HCT116 (cell line): Measurements from ENCODE around the gene HK1. TPM values are rescaled to one million over a fixed set of nuclear protein-coding genes. Genes with fewer than 3 reads are reported as not detected.

Source experiments
- ATAC-seq: fragments of 200-7000 bp; cut with Tn5 transposase; 2 replicates; pipeline ENCODE4 v1.9.1; 2020; ENCODE audit warnings: mild to moderate bottlenecking, moderate library complexity
- BruUV-seq: library from RNA; stranded (reverse); fragments of 400-500 nt; replicated peaks from 2 replicates; lab custom pipeline; 2021; lab: Mats Ljungman, UMichigan
- CTCF ChIA-PET: fragments of 300-600 bp; sonication (Branson Sonifier 250); formaldehyde crosslinking; loops from one replicate; lab custom pipeline; 2021; ENCODE audit warnings: antibody characterized with exemption; lab: Charles Lee
- POLR2A ChIA-PET: fragments of 300-600, 350-600 bp; sonication (Branson Sonifier 250); formaldehyde crosslinking; loops from one replicate; lab custom pipeline; 2021; ENCODE audit warnings: antibody characterized with exemption; lab: Charles Lee
- RAD21 ChIA-PET, 2 experiments: fragments of 300-600 bp; sonication (Branson Sonifier 250); formaldehyde crosslinking; loops; one replicate each; lab custom pipeline; 2023; ENCODE audit warnings: low total read pairs in 2 of 2; ENCODE audit not compliant: uncharacterized antibody in 2 of 2, unreplicated experiment in 2 of 2, low non-redundant PET in 1 of 2; lab: Charles Lee
- DNase-seq: peaks from one replicate; pipeline ENCODE4 v3.0.0-alpha.2; 2010; ENCODE audit warnings: low read depth, low spot score
- H2AFZ ChIP-seq: fragments of 200-600 bp; shearing (Covaris generic), sonication (generic); 2 replicates; pipeline ENCODE4 v1.6.1; 2017; ENCODE audit warnings: low read depth, mixed run types, mixed read lengths, antibody characterized with exemption, low read length; ENCODE audit not compliant: poor library complexity, severe bottlenecking
- H3K27ac ChIP-seq: 2 replicates; pipeline ENCODE4 v1.5.1; 2012; ENCODE audit warnings: low read depth, low read length
- H3K27me3 ChIP-seq: fragments of 200-600 bp; sonication (generic); 2 replicates; pipeline ENCODE4 v1.6.1; 2016; ENCODE audit warnings: mixed run types, low read length, mixed read lengths; ENCODE audit not compliant: insufficient read depth
- H3K36me3 ChIP-seq, 2 experiments: fragments of 200-500 bp in 1 of 2; fragments of 200-600 bp in 1 of 2; sonication (Bioruptor generic) in 1 of 2; sonication (generic) in 1 of 2; 2 replicates each; pipeline versions ENCODE4 v1.5.1 to v1.6.1; 2014 to 2016; ENCODE audit warnings: low read length in 2 of 2, inconsistent platforms in 1 of 2, mixed read lengths in 1 of 2, mixed run types in 1 of 2; ENCODE audit not compliant: insufficient read depth in 2 of 2, control insufficient read depth in 1 of 2
- H3K4me1 ChIP-seq, 2 experiments: fragments of 200-600 bp in 1 of 2; sonication (generic) in 1 of 2; 2 replicates each; pipeline versions ENCODE4 v1.5.1 to v1.6.1; 2012 to 2017; ENCODE audit warnings: low read length in 2 of 2, inconsistent platforms in 1 of 2, mild to moderate bottlenecking in 1 of 2, mixed read lengths in 1 of 2, mixed run types in 1 of 2, moderate library complexity in 1 of 2; ENCODE audit not compliant: insufficient read depth in 2 of 2, control insufficient read depth in 1 of 2
- H3K4me2 ChIP-seq: fragments of 200-600 bp; sonication (generic); 2 replicates; pipeline ENCODE4 v1.6.1; 2017; ENCODE audit warnings: mixed run types, low read length, mixed read lengths
- H3K4me3 ChIP-seq, 2 experiments: fragments of 200-600 bp in 1 of 2; sonication (generic) in 1 of 2; replicated peaks in 1 of 2; 2 replicates each; pipeline ENCODE4 v1.5.1; 2011 to 2016; ENCODE audit warnings: low read length in 2 of 2, control low read depth in 1 of 2, low read depth in 1 of 2, mild to moderate bottlenecking in 1 of 2, mixed read lengths in 1 of 2, mixed run types in 1 of 2
- H3K79me2 ChIP-seq: fragments of 200-600 bp; sonication (generic); 2 replicates; pipeline ENCODE4 v1.6.1; 2017; ENCODE audit warnings: mild to moderate bottlenecking, mixed run types, low read length, moderate library complexity, mixed read lengths; ENCODE audit not compliant: insufficient read depth
- H3K9ac ChIP-seq: fragments of 200-600 bp; sonication (generic); 2 replicates; pipeline ENCODE4 v1.6.1; 2016; ENCODE audit warnings: low read length, mixed read lengths
- H3K9me2 ChIP-seq: fragments of 200-600 bp; sonication (generic), shearing (Covaris generic); 2 replicates; pipeline ENCODE4 v1.6.1; 2017; ENCODE audit warnings: mixed run types, mild to moderate bottlenecking, moderate library complexity; ENCODE audit not compliant: insufficient read depth
- H3K9me3 ChIP-seq, 2 experiments: fragments of 200-500 bp in 1 of 2; fragments of 200-600 bp in 1 of 2; sonication (Bioruptor generic) in 1 of 2; sonication (generic) in 1 of 2; 2 replicates each; pipeline ENCODE4 v1.6.1; 2014 to 2017; ENCODE audit warnings: low read length in 2 of 2, mixed read lengths in 2 of 2, inconsistent platforms in 1 of 2, low read depth in 1 of 2, mild to moderate bottlenecking in 1 of 2, mixed run types in 1 of 2, moderate library complexity in 1 of 2; ENCODE audit not compliant: control insufficient read depth in 1 of 2, insufficient read depth in 1 of 2
- H4K20me1 ChIP-seq: fragments of 200-600 bp; sonication (generic), shearing (Covaris generic); 2 replicates; pipeline ENCODE4 v1.6.1; 2017; ENCODE audit warnings: mixed run types, mild to moderate bottlenecking, moderate library complexity; ENCODE audit not compliant: insufficient read depth
- CBX3 ChIP-seq: IDR thresholded peaks from 2 replicates; pipeline ENCODE4 v1.6.1; 2012; ENCODE audit warnings: low read depth
- EGR1 ChIP-seq: IDR thresholded peaks from 2 replicates; pipeline ENCODE4 v1.6.1; 2012; ENCODE audit warnings: low read depth
- ELF1 ChIP-seq: IDR thresholded peaks from 2 replicates; pipeline ENCODE4 v1.6.1; 2012; ENCODE audit warnings: low read depth, borderline replicate concordance
- EZH2 ChIP-seq: fragments of 200-600 bp; sonication (generic); IDR thresholded peaks from 2 replicates; pipeline ENCODE4 v1.6.1; 2017; ENCODE audit warnings: antibody characterized with exemption, mixed run types
- EZH2phosphoT487 ChIP-seq: fragments of 200-600 bp; IDR thresholded peaks from 2 replicates; pipeline ENCODE4 v1.6.1; 2018; ENCODE audit warnings: antibody characterized with exemption, borderline replicate concordance
- FOSL1 ChIP-seq: IDR thresholded peaks from 2 replicates; pipeline ENCODE4 v1.6.1; 2012; ENCODE audit warnings: low read depth
- POLR2A ChIP-seq: IDR thresholded peaks from 2 replicates; pipeline ENCODE4 v1.7.0; 2011; ENCODE audit warnings: borderline replicate concordance; ENCODE audit not compliant: insufficient read depth, insufficient read length; ENCODE audit errors: extremely low read depth
- POLR2AphosphoS5 ChIP-seq: IDR thresholded peaks from 2 replicates; pipeline ENCODE4 v1.6.1; 2011; ENCODE audit warnings: mild to moderate bottlenecking, low read depth, low read length, moderate library complexity
- RAD21 ChIP-seq: IDR thresholded peaks from 2 replicates; pipeline ENCODE4 v1.6.1; 2012; ENCODE audit warnings: low read depth, mild to moderate bottlenecking
- SIN3A ChIP-seq: IDR thresholded peaks from 2 replicates; pipeline ENCODE4 v1.6.1; 2012; ENCODE audit warnings: low read depth
- SP1 ChIP-seq: IDR thresholded peaks from 2 replicates; pipeline ENCODE4 v1.6.1; 2012; ENCODE audit warnings: low read depth
- TCF7L2 ChIP-seq: IDR thresholded peaks from 2 replicates; pipeline ENCODE4 v1.7.0; 2011; ENCODE audit warnings: borderline replicate concordance, inconsistent platforms; ENCODE audit not compliant: insufficient read depth, insufficient read length; ENCODE audit errors: extremely low read depth
- ZBTB33 ChIP-seq: IDR thresholded peaks from 2 replicates; pipeline ENCODE4 v1.6.1; 2011; ENCODE audit warnings: mild to moderate bottlenecking, low read length, moderate library complexity; ENCODE audit not compliant: insufficient replicate concordance; ENCODE audit errors: extremely low read depth
- ZNF274 ChIP-seq: fragments of 200-500 bp; sonication (Bioruptor generic); IDR thresholded peaks from 2 replicates; pipeline ENCODE4 v1.6.1; 2014; ENCODE audit warnings: mild to moderate bottlenecking, low read depth, low read length, inconsistent platforms
- intact Hi-C: fragments of 100-400 bp; cut with micrococcal nuclease; formaldehyde crosslinking; loops from 2 replicates; pipeline ENCODE4 v1.10.0; 2022
- total RNA-seq: library from RNA; stranded (reverse); gene quantifications from one replicate; pipeline ENCODE4 v1.2.1, GENCODE V29; 2021; ENCODE audit not compliant: unreplicated experiment
- TF ChIP-seq, protein P1 (sequence below), 3 experiments: fragments of 200-600 bp in 1 of 3; sonication (generic) in 1 of 3; IDR thresholded peaks in 2 of 3; conservative IDR thresholded peaks in 1 of 3; 2 replicates each; pipeline ENCODE4 v1.5.1; 2012 to 2017; ENCODE audit warnings: low read depth in 2 of 3, low read length in 2 of 3, antibody characterized with exemption in 1 of 3, borderline replicate concordance in 1 of 3, control low read depth in 1 of 3, mild to moderate bottlenecking in 1 of 3, mixed read lengths in 1 of 3, mixed run types in 1 of 3, moderate library complexity in 1 of 3; ENCODE audit not compliant: insufficient read depth in 1 of 3
- TF ChIP-seq, protein P2 (sequence below): IDR thresholded peaks from 2 replicates; pipeline ENCODE4 v1.6.1; 2012
- TF ChIP-seq, protein P3 (sequence below): IDR thresholded peaks from 2 replicates; pipeline ENCODE4 v1.6.1; 2012; ENCODE audit warnings: low read depth

HK1 gene
- total RNA-seq, 1 experiment from 2014 or later: 50.3 TPM

DNA sequence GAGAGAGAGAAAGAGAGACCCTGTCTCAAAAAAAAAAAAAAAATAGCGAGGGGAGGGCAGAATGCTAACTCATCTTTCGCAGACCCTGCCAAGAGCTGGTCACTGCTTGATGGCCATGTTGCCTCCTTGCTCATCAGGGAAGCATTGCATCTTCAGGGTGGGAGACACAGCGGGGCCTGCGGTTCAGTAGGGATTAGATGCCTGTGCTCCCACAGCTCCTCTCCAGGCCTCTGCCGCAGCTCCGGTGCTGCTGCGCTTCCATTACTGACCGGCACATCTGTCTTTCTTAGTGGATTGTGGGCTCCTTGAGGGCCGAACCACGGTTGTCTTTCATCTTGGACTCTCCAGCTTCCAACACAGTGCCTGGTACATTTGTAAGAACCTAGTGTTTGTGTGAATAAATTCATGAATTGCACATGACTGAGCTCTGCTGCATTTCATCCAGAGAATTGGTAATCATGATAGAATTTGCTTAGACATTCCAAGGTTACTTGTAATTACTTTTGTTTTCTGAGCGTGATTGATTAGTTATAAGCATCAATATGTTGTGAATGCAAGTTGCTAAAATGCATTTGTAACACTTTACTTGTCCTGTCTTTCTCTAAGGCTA is 16.8 kb downstream of the HK1 start:
- intact Hi-C loops: no loop called here
- H3K4me3 ChIP-seq: no peak overlapping the region
- ChIA-PET POLR2A (no interaction called here), CTCF (no interaction called here), RAD21 (no interaction called here)
- H3K4me1 ChIP-seq: no peaks in the 10 kb centered on the region
- ATAC-seq (no peak), DNase-seq (no peak)
- H3K9ac ChIP-seq: no peak overlapping the region
- no peaks in the 10 kb centered on the region for H4K20me1 ChIP-seq
- BruUV-seq: no TSS peak
- no peak overlapping the region for H3K4me2 ChIP-seq
- H3K27me3 ChIP-seq: no peaks in the 10 kb centered on the region
- H3K9me2 ChIP-seq: no peaks in the 10 kb centered on the region
- no peak overlapping the region for H2AFZ ChIP-seq
- no peaks in the 10 kb centered on the region for H3K36me3 ChIP-seq
- H3K27ac ChIP-seq: no peak overlapping the region
- H3K9me3 ChIP-seq: no peaks in the 10 kb centered on the region
- H3K79me2 ChIP-seq: no peaks in the 10 kb centered on the region
- TF ChIP-seq ZBTB33 (no peak), POLR2A (no peak), CBX3 (no peak), EGR1 (no peak), ELF1 (no peak), SP1 (no peak), SIN3A (no peak), EZH2phosphoT487 (no peak), FOSL1 (no peak), RAD21 (no peak), POLR2AphosphoS5 (no peak), EZH2 (no peak), ZNF274 (no peak), TCF7L2 (no peak)
- TF ChIP-seq, protein P1, sequence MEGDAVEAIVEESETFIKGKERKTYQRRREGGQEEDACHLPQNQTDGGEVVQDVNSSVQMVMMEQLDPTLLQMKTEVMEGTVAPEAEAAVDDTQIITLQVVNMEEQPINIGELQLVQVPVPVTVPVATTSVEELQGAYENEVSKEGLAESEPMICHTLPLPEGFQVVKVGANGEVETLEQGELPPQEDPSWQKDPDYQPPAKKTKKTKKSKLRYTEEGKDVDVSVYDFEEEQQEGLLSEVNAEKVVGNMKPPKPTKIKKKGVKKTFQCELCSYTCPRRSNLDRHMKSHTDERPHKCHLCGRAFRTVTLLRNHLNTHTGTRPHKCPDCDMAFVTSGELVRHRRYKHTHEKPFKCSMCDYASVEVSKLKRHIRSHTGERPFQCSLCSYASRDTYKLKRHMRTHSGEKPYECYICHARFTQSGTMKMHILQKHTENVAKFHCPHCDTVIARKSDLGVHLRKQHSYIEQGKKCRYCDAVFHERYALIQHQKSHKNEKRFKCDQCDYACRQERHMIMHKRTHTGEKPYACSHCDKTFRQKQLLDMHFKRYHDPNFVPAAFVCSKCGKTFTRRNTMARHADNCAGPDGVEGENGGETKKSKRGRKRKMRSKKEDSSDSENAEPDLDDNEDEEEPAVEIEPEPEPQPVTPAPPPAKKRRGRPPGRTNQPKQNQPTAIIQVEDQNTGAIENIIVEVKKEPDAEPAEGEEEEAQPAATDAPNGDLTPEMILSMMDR (IDR thresholded peaks at IDR 0.05 in 2 of 3, conservative IDR thresholded peaks at IDR 0.05 in 1 of 3; ENCODE audit: borderline replicate concordance in 1 of 3, insufficient read depth in 1 of 3, low read depth in 2 of 3, low read length in 2 of 3): no peak
- TF ChIP-seq, protein P2, sequence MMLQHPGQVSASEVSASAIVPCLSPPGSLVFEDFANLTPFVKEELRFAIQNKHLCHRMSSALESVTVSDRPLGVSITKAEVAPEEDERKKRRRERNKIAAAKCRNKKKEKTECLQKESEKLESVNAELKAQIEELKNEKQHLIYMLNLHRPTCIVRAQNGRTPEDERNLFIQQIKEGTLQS: no peak
- TF ChIP-seq, protein P3, sequence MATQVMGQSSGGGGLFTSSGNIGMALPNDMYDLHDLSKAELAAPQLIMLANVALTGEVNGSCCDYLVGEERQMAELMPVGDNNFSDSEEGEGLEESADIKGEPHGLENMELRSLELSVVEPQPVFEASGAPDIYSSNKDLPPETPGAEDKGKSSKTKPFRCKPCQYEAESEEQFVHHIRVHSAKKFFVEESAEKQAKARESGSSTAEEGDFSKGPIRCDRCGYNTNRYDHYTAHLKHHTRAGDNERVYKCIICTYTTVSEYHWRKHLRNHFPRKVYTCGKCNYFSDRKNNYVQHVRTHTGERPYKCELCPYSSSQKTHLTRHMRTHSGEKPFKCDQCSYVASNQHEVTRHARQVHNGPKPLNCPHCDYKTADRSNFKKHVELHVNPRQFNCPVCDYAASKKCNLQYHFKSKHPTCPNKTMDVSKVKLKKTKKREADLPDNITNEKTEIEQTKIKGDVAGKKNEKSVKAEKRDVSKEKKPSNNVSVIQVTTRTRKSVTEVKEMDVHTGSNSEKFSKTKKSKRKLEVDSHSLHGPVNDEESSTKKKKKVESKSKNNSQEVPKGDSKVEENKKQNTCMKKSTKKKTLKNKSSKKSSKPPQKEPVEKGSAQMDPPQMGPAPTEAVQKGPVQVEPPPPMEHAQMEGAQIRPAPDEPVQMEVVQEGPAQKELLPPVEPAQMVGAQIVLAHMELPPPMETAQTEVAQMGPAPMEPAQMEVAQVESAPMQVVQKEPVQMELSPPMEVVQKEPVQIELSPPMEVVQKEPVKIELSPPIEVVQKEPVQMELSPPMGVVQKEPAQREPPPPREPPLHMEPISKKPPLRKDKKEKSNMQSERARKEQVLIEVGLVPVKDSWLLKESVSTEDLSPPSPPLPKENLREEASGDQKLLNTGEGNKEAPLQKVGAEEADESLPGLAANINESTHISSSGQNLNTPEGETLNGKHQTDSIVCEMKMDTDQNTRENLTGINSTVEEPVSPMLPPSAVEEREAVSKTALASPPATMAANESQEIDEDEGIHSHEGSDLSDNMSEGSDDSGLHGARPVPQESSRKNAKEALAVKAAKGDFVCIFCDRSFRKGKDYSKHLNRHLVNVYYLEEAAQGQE: no peak
